K562 (cell line): ENCODE results near the gene FBXL22. TPM values are rescaled to one million over a fixed set of nuclear protein-coding genes. Genes with fewer than 3 reads are reported as not detected.
"Not testable (repeated sequence)": the region's sequence is repeated elsewhere in the genome, so short reads cannot be mapped to it uniquely, and the experiment has no call there.

ENCODE experiments used
- ATAC-seq: fragments of 200-7000 bp; cut with Tn5 transposase; 3 replicates; pipeline ENCODE4 v1.9.1; 2020; ENCODE audit warnings: moderate library complexity
- BruUV-seq: library from RNA; stranded (reverse); fragments of 400-500 nt; replicated peaks from 2 replicates; lab custom pipeline; 2021; lab: Mats Ljungman, UMichigan
- CTCF ChIA-PET: fragments of 300-600 bp; formaldehyde crosslinking; extraction: SDS; loops from one replicate; lab custom pipeline; 2021; ENCODE audit warnings: low intra/inter-chr PET ratio; lab: Yijun Ruan, JAX
- POLR2A ChIA-PET: fragments of 300-600, 350-650 bp; sonication (Branson Sonifier 250); formaldehyde crosslinking; extraction: SDS; loops from one replicate; lab custom pipeline; 2021; ENCODE audit warnings: antibody characterized with exemption, inconsistent platforms; lab: Yijun Ruan, JAX
- DNase-seq, 4 experiments: peaks; one replicate each; pipeline versions ENCODE4 v3.0.0 to v3.0.0-alpha.2; 2011 to 2018; ENCODE audit warnings: low spot score in 3 of 4, mixed read lengths in 3 of 4; ENCODE audit errors: extremely low read depth in 1 of 4
- FAIRE-seq: peaks from 2 replicates; lab custom pipeline; 2011; peaks lifted over from hg19 to GRCh38; lab: Jason Lieb, UNC
- H2AFZ ChIP-seq: 2 replicates; pipeline ENCODE4 v1.6.0; 2011; ENCODE audit warnings: low read depth, low read length, control low read depth, inconsistent platforms
- H3K27ac ChIP-seq: fragments of 200-600 bp; 3 replicates; pipeline ENCODE4 v1.8.0; 2011; ENCODE audit warnings: low read depth, mild to moderate bottlenecking, control low read depth, inconsistent platforms, low read length, moderate library complexity, mixed read lengths; ENCODE audit errors: extremely low read depth
- H3K27me3 ChIP-seq, 2 experiments: fragments of 300-600 bp in 1 of 2; 2 replicates in 1 of 2; 3 replicates in 1 of 2; pipeline versions ENCODE4 v1.6.0 to v1.8.0; 2011; ENCODE audit warnings: inconsistent platforms in 2 of 2, low read length in 2 of 2, mild to moderate bottlenecking in 1 of 2, mixed read lengths in 1 of 2, moderate library complexity in 1 of 2; ENCODE audit not compliant: control insufficient read depth in 2 of 2, insufficient read depth in 2 of 2
- H3K36me3 ChIP-seq: fragments of 300-600 bp; 3 replicates; pipeline ENCODE4 v1.8.0; 2011; ENCODE audit warnings: mild to moderate bottlenecking, low read length, inconsistent platforms; ENCODE audit not compliant: control insufficient read depth, insufficient read depth
- H3K4me1 ChIP-seq, 2 experiments: fragments of 200-600 bp in 1 of 2; replicated peaks in 1 of 2; 2 replicates in 1 of 2; 3 replicates in 1 of 2; pipeline versions ENCODE4 v1.5.1 to v1.8.0; 2011; ENCODE audit warnings: inconsistent platforms in 2 of 2, low read length in 2 of 2, mild to moderate bottlenecking in 1 of 2, mixed read lengths in 1 of 2, moderate library complexity in 1 of 2; ENCODE audit not compliant: control insufficient read depth in 2 of 2, insufficient read depth in 2 of 2
- H3K4me2 ChIP-seq: 2 replicates; pipeline ENCODE4 v1.6.1; 2011; ENCODE audit warnings: low read length, control low read depth, inconsistent platforms, mixed read lengths; ENCODE audit not compliant: insufficient read depth
- H3K4me3 ChIP-seq: fragments of 200-600 bp; sonication (generic), shearing (Covaris generic); 2 replicates; pipeline ENCODE4 v1.5.1; 2016; ENCODE audit warnings: control low read depth, inconsistent platforms
- H3K79me2 ChIP-seq: fragments of 200-600 bp; 3 replicates; pipeline ENCODE4 v1.8.0; 2011; ENCODE audit warnings: low read length, inconsistent platforms; ENCODE audit not compliant: control insufficient read depth, insufficient read depth
- H3K9ac ChIP-seq, 2 experiments: 2 replicates each; pipeline versions ENCODE4 v1.6.0 to v1.6.1; 2011; ENCODE audit warnings: low read depth in 2 of 2, low read length in 2 of 2, control low read depth in 1 of 2, inconsistent platforms in 1 of 2, mild to moderate bottlenecking in 1 of 2, mixed read lengths in 1 of 2; ENCODE audit not compliant: insufficient read depth in 1 of 2
- H3K9me1 ChIP-seq: one replicate; pipeline ENCODE4 v1.6.0; 2011; ENCODE audit warnings: inconsistent platforms, mild to moderate bottlenecking, low read length, moderate library complexity; ENCODE audit not compliant: control insufficient read depth, insufficient read depth
- H3K9me3 ChIP-seq: replicated peaks from 2 replicates; pipeline ENCODE4 v1.5.1; 2011; ENCODE audit warnings: low read depth, low read length, inconsistent platforms; ENCODE audit not compliant: control insufficient read depth, insufficient read depth
- H4K20me1 ChIP-seq: replicated peaks from 2 replicates; pipeline ENCODE4 v1.6.1; 2011; ENCODE audit warnings: low read length, inconsistent platforms, mixed read lengths; ENCODE audit not compliant: control insufficient read depth, insufficient read depth
- ZNF146 ChIP-seq: IDR thresholded peaks from one replicate; pipeline ENCODE4 v1.6.1; 2018; ENCODE audit warnings: missing compliant biosample characterization; ENCODE audit not compliant: unreplicated experiment
- WGBS: fragments of 100-300 bp; shearing (Covaris generic); methylation state at CpG from one replicate; pipeline ENCODE4 v1.1.6; 2016; ENCODE audit warnings: low coverage, mixed read lengths; ENCODE audit not compliant: insufficient coverage; ENCODE audit errors: missing lambda C conversion rate; 5-methylcytosine and 5-hydroxymethylcytosine counted together
- in situ Hi-C: fragments of 300-500 bp; cut with MboI; formaldehyde crosslinking; loops from 4 replicates; pipeline ENCODE4 v1.15.0; 2018; ENCODE audit warnings: inconsistent platforms, mixed read lengths
- intact Hi-C: fragments of 100-400 bp; cut with micrococcal nuclease; formaldehyde crosslinking; loops from 2 replicates; pipeline ENCODE4 v1.14.2; 2022
- polyA plus RNA-seq, 8 experiments: library from polyadenylated mRNA; depleted of rRNA in 4 of 8; stranded (reverse) in 5 of 8; unstranded in 3 of 8; fragments of >200 nt; fragmentation: Nextera tagmentation in 2 of 8; fragmentation: Illumina TruSeq in 1 of 8; extraction: Ambion mirVana in 2 of 8; extraction: Trizol in 1 of 8; gene quantifications; 2 replicates each; pipeline versions ENCODE4 v1.2.1 to v1.2.3, GENCODE V29; 2011 to 2014; ENCODE audit warnings: inconsistent platforms in 1 of 8, missing spikeins in 1 of 8
- total RNA-seq, 7 experiments: library from RNA; depleted of rRNA in 6 of 7; stranded (reverse); fragments of >200 nt in 6 of 7; fragmentation: Illumina TruSeq in 2 of 7; extraction: Trizol in 2 of 7; gene quantifications; 2 replicates each; pipeline versions ENCODE4 v1.2.1 to v1.2.3, GENCODE V29; 2011 to 2021; ENCODE audit warnings: low replicate concordance in 1 of 7
- TF ChIP-seq, protein P1 (sequence below), 2 experiments: fragments of 450-650 bp; IDR thresholded peaks; 2 replicates each; pipeline ENCODE4 v1.6.1; 2018; ENCODE audit warnings: mild to moderate bottlenecking in 2 of 2, low read depth in 1 of 2; ENCODE audit not compliant: partially characterized antibody in 2 of 2

FBXL22 gene
- total and polyA plus RNA-seq, 9 of the 15 experiments (the other 6 are each of a cell fraction or from before 2014, with no cell fraction given), result not detected

DNA sequence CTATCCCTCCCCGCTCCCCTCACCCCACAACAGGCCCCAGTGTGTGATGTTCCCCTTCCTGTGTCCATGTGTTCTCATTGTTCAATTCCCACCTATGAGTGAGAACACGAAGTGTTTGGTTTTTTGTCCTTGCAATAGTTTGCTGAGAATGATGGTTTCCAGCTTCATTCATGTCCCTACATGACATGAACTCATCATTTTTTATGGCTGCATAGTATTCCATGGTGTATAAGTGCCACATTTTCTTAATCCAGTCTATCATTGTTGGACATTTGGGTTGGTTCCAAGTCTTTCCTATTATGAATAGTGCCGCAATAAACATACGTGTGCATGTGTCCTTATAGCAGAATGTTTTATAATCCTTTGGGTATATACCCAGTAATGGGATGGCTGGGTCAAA, 20.0 kb downstream of the FBXL22 start:
- POLR2A ChIA-PET, result interaction anchor here (0.8 kb wide), 1 partner anchor 16 kb away, joined by 4 read pairs; no protein-coding TSS in a partner anchor
- peak; percentile 79 for TF ChIP-seq ZNF146 (CRISPR knock-in tag)
- in situ Hi-C loops, H4K20me1 ChIP-seq, FAIRE-seq, H3K9me1 ChIP-seq, H3K4me3 ChIP-seq, H3K79me2 ChIP-seq, ATAC-seq, BruUV-seq, DNase-seq, H3K4me1 ChIP-seq, H3K4me2 ChIP-seq, H3K27me3 ChIP-seq, H3K27ac ChIP-seq, H3K9ac ChIP-seq, H3K9me3 ChIP-seq, CTCF ChIA-PET, H2AFZ ChIP-seq: not testable (repeated sequence)
- intact Hi-C loops, result loop anchor here (10.0 kb wide), 2 partner anchors 332 to 538 kb away; partner anchors contain the start of gene SNX22
- 93% methylated on average over 3 of the region's 4 CpGs for WGBS
- peaks cover 44% of the 10 kb centered on the region for H3K36me3 ChIP-seq

DNA sequence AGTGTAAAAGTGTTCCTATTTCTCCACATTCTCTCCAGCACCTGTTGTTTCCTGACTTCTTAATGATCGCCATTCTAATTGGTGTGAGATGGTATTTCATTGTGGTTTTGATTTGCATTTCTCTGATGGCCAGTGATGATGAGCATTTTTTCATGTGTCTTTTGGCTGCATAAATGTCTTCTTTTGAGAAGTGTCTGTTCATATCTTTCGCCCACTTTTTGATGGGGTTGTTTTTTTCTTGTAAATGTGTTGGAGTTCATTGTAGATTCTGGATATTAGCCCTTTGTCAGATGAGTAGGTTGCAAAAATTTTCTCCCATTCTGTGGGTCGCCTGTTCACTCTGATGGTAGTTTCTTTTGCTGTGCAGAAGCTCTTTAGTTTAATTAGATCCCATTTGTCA, 20.4 kb downstream of the FBXL22 start:
- H3K36me3 ChIP-seq, result peaks cover 44% of the 10 kb centered on the region
- H3K4me2 ChIP-seq, BruUV-seq, DNase-seq, H3K4me1 ChIP-seq, CTCF ChIA-PET, H3K9me3 ChIP-seq, H4K20me1 ChIP-seq, H3K27me3 ChIP-seq, POLR2A ChIA-PET, H3K4me3 ChIP-seq, ATAC-seq, H3K9ac ChIP-seq, in situ Hi-C loops, H3K27ac ChIP-seq, H3K9me1 ChIP-seq, FAIRE-seq: not testable (repeated sequence)
- intact Hi-C loops, result loop anchor here (10.0 kb wide), 2 partner anchors 333 to 537 kb away; partner anchors contain the start of gene SNX22
- 94% methylated on average over 2 of the region's 3 CpGs for WGBS
- TF ChIP-seq, protein P1, sequence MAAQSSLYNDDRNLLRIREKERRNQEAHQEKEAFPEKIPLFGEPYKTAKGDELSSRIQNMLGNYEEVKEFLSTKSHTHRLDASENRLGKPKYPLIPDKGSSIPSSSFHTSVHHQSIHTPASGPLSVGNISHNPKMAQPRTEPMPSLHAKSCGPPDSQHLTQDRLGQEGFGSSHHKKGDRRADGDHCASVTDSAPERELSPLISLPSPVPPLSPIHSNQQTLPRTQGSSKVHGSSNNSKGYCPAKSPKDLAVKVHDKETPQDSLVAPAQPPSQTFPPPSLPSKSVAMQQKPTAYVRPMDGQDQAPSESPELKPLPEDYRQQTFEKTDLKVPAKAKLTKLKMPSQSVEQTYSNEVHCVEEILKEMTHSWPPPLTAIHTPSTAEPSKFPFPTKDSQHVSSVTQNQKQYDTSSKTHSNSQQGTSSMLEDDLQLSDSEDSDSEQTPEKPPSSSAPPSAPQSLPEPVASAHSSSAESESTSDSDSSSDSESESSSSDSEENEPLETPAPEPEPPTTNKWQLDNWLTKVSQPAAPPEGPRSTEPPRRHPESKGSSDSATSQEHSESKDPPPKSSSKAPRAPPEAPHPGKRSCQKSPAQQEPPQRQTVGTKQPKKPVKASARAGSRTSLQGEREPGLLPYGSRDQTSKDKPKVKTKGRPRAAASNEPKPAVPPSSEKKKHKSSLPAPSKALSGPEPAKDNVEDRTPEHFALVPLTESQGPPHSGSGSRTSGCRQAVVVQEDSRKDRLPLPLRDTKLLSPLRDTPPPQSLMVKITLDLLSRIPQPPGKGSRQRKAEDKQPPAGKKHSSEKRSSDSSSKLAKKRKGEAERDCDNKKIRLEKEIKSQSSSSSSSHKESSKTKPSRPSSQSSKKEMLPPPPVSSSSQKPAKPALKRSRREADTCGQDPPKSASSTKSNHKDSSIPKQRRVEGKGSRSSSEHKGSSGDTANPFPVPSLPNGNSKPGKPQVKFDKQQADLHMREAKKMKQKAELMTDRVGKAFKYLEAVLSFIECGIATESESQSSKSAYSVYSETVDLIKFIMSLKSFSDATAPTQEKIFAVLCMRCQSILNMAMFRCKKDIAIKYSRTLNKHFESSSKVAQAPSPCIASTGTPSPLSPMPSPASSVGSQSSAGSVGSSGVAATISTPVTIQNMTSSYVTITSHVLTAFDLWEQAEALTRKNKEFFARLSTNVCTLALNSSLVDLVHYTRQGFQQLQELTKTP (IDR thresholded peaks at IDR 0.05; ENCODE audit: low read depth in 1 of 2, partially characterized antibody in 2 of 2), result peak in 1 of 2 experiments; percentile 98
- TF ChIP-seq, all 486 proteins: peak for 1; not testable (repeated sequence) for 485
- not testable (repeated sequence) for H3K79me2 ChIP-seq, H2AFZ ChIP-seq
